NCI-H2081 (cell line): ENCODE data around the gene BNIP5.
A peak's percentile ranks its signal among the peaks of the same experiment; 100 is the strongest.
"Not testable (repeated sequence)": the region's sequence is repeated elsewhere in the genome, so short reads cannot be mapped to it uniquely, and the experiment has no call there.

Experiments used
- DNase-seq, 2 experiments: peaks; one replicate each; lab custom pipeline; 2025; lab: John Stamatoyannopoulos, UW

BNIP5 gene

GRCh38 chr6:36340618-36341454 is 4.1 kb upstream of the BNIP5 start:
- peak; percentile 29 to 49 for DNase-seq

- DNase-seq: no peak
Observed at GRCh38 chr6:36340306-36340617, 3.6 kb upstream of the BNIP5 start.

DNA sequence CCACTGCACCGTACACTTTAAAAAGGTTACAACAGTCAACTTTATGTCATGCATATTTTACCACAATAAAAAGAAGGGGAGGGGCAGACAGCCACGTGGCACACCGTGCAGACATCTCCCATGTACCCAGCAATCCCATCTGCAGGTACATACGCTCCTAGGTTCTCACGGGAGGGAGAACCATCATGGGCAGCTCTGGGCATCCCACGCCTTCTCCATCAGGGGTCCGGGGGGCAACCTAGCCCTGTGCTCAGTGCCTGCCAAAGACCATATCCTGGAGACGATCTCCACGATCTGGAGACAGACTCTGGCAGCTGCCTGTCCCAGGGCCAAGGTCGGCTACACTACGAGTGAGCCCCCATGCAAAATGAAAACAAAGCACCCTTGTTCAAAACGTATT is 2.5 kb upstream of the BNIP5 start:
- DNase-seq: no peak

- not testable (repeated sequence) for DNase-seq
Observed at GRCh38 chr6:36338223-36338622, 1.5 kb upstream of the BNIP5 start.

DNA sequence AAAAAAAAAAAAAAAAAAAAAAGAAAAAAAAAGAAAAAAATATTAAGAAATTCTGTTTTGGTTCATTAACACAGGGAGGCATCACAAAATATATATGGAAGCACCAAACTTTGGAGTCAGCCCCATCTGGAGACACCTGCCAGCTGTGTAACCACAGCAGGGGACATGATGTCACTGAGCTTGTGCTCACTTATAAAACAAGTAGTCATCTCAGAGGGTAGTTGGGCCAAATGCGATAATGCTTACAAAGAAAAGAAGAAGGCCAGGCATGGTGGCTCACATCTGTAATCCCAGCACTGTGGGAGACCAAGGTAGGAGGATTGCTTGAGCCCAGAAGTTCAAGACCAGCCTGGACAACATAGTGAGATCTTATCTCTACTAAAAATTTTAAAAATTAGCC is 1.1 kb upstream of the BNIP5 start:
- DNase-seq: no peak

GRCh38 chr6:36336208-36336710 is 429 bp downstream of the BNIP5 start:
- no peak for DNase-seq

GRCh38 chr6:36335465-36336207 is 1.1 kb downstream of the BNIP5 start:
- DNase-seq: no peak

DNA sequence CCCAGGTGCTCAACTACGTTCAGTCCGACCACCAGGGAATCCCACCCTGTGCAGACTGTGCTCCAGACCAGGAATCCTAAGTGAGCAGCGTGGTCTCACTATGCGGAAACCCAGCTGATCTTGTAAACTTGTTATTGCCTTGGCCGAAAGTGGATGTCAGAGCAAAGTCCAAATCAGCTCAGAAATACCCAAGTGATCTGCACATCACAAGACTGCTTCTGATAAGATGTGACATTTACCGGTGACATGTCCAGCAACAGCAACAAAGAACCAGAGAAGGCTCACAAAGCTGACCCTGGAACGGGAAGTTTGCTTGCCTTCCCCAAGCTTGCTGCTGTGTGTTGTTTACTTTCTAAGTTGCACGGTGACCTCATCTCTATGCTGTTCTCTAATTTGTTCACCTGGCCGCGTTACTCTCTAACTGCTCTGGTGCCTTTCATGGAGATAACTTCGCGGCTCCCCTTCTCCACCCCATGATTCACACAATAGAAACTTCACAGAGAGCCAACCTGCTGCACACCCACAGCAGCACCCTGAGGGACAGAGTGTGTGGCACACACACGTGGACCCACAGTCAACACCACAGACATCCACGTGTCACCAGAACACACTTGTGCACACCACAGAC is 1.7 kb downstream of the BNIP5 start:
- DNase-seq: peak in 1 of 2 experiments; percentile 22

DNA sequence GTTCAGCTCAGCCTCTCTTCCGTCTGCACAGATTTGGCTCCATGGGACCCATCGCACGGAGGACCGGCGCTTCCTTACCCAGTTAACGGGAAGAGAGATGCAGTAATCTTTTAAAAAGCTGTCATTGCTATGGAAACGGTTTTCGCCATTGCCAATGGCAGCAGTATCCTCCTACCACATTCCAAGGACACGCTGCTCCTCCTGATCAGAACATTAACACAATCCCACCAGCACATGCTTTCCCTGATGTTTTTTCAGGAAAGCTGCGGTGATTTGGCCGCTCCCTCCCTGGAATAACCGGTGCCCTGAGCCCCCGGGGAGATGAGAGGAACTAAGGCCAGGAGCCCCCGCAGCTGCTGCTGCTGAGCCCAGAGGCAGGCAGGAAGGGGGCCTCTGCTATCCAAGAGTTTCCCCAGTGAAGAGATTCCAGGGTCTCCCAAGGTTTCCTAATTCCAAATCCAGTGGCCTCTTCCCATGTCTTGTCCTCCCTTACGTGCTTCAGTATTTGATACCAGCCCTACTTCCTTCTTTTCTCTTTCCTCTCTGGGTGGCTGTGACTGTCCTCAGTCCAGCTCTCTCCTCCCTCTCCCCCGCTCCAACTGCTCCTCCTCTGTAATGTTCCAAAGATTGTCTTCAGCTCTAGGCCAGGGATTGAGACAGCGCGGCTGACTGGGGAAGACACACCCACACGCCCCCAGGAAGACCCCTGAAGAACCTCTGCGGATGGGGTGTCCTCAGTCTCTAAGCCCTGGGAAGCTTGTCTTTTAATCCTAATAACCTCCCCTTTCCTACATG is 2.6 kb downstream of the BNIP5 start:
- DNase-seq: no peak

- DNase-seq: no peak
Observed at GRCh38 chr6:36333171-36333895, 3.4 kb downstream of the BNIP5 start.

DNA sequence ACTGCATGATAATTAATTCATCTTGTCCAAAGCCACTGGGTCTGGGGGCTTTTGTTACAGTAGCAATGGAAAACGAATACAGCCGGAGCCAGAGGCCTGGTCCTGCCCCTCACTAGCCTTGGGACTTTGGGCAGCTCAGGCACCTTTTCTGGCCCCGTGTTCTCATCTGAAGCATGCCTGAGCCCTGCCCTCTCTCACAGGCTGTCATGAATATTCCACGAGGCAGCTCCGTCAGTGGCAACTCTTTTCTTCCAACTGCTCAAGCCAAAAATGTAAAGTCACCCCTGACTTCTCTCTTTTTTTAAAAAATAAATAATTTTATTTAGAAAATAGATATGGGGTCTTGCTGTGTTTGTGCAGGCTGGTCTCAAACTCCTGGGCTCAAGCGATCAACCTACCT is 5.3 kb downstream of the BNIP5 start:
- no peak for DNase-seq

DNA sequence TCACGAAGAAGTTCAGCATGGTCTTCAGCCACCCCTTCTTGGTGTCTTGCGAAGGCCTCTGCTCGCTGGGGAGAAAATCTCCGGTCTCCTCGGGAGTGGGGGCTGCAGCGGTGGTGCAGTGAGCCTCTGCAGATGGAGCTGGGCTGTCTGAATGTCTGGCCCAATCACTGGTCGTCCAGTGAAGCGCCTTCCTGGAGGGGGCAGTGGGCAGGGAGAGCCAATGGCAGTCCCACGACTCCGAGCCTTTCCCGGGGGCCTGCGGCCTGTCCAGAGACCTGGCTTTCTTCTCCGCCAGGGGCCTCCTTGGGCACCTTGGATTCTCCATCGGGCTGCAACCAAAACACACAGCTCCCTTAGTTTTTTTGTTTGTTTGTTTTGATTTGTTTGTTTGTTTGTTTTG is 6.3 kb downstream of the BNIP5 start:
- no peak for DNase-seq

DNA sequence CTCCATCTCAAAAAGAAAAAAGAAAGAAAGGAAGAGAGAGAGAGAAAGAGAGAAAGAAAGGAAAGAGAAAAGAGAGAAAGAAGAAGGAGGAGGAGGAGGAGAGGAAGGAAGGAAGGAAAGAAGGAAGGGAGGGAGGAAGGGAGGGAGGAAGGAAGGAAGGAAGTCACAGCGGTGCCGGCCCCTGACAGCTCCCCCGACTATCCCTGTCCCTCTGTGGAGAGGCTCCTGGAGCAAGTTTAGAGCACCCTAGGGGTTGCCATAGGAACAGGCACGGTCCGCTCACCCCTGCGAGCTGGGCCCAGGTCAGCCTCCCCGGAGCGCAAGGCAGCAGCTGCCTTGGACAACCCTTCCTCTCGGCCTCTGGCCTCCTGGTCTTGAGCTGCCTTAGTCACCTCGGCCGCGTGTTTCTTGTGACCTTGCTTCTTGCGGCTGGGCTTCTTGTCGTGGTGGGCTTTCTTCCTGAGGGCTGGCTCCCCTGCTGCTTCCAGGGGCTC is 6.8 kb downstream of the BNIP5 start:
- DNase-seq: no peak

DNA sequence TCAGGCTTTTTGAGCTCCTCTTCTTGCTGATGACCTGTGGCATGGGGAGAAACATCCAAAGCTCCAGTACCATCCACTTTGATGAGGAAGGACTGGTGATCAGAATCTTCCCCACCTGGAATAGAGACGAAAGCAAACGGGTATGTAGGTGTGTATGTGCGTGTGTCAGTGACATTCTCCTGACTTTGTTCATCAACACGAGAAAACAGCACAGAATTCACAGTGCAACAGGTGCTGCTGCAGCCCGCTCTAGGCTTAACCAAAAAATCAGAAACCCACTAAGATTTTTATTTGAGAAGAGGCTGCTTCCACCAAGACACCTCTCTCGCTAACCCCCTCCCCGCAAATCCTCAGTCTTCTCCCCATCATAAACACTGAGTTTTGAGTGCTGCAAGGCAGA is 8.1 kb downstream of the BNIP5 start:
- DNase-seq: no peak

DNA sequence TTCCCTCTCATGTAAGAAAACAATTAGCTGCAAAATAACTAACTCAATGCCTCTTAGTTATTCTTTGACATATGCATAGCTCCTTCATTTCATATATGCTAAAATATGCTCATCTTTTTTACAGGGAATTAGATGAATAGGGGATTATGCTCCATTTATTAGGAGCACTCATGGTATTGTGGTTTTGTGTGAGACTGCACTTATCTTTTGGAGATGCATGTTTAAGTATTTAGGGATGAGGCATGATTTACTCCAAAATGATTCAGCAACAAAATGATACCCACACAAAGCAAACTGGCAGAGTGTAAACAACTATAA is 8.8 kb downstream of the BNIP5 start:
- no peak for DNase-seq

- DNase-seq: no peak
Observed at GRCh38 chr6:36327226-36327918, 9.3 kb downstream of the BNIP5 start.

- DNase-seq: no peak
Observed at GRCh38 chr6:36326356-36326995, 10.2 kb downstream of the BNIP5 start.

- DNase-seq: no peak
Observed at GRCh38 chr6:36324715-36325114, 12.0 kb downstream of the BNIP5 start.

DNA sequence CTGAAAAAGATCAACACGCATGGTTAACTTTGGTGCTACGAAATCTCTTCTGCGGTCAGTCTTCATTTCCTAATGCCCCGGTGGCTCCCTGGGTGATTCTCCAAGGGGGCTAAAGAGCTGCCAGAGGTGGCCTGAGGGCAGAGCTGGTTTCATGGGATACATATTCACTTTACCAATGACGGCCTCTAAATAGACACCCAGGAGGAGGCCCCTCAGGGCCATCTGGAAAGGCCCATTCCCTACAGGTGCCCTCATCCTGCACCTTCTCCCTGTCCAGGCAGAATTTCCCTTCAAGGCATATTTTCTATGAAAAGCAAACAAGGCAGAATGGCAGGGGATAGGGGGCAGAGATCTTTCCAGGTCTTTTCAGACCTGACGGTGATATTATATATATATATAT is 12.5 kb downstream of the BNIP5 start:
- no peak for DNase-seq

GRCh38 chr6:36323062-36323461 is 13.6 kb downstream of the BNIP5 start:
- no peak for DNase-seq
